Lower leg skin (tissue), 4 donors: ENCODE data around the gene GPR18. TPM values are rescaled to one million over a fixed set of nuclear protein-coding genes. Genes with fewer than 3 reads are reported as not detected.
"Not testable (repeated sequence)": the region's sequence is repeated elsewhere in the genome, so short reads cannot be mapped to it uniquely, and the experiment has no call there.

ENCODE experiments used
- DNase-seq, 2 donors: peaks; one replicate each; pipeline ENCODE4 v3.0.0-alpha.2; 2019; ENCODE audit warnings: low spot score in 2 of 2
- H3K4me3 ChIP-seq: fragments of 200-600 bp; sonication (generic); 2 replicates; pipeline ENCODE4 v1.5.1; 2017; ENCODE audit warnings: mild to moderate bottlenecking, low read depth; ENCODE audit not compliant: poor library complexity, severe bottlenecking
- POLR2A ChIP-seq, 2 donors: fragments of 450-650 bp; IDR thresholded peaks; one replicate each; pipeline ENCODE4 v1.6.1; 2016 to 2017; ENCODE audit warnings: antibody characterized with exemption in 2 of 2, mild to moderate bottlenecking in 1 of 2, moderate library complexity in 1 of 2
- WGBS, 2 donors: methylation state at CpG; one replicate each; pipeline ENCODE4 v1.1.5; 2018; 5-methylcytosine and 5-hydroxymethylcytosine counted together
- intact Hi-C: fragments of 100-400 bp; cut with DNase I; formaldehyde crosslinking; loops from one replicate; pipeline ENCODE4 v1.15.0; 2023; ENCODE audit warnings: low total_unique reads
- total RNA-seq, 4 donors: library from RNA; depleted of rRNA; stranded (reverse); fragments of >200 nt; gene quantifications; one replicate each; pipeline ENCODE4 v1.1.0, GENCODE V29; 2016
- TF ChIP-seq, protein P1 (sequence below), 3 donors: fragments of 450-650 bp; IDR thresholded peaks; one replicate each; pipeline ENCODE4 v1.5.1; 2016; ENCODE audit warnings: antibody characterized with exemption in 3 of 3, mild to moderate bottlenecking in 3 of 3, moderate library complexity in 2 of 3

GPR18 gene
- total RNA-seq, 4 donors from 2014 or later: not detected

DNA sequence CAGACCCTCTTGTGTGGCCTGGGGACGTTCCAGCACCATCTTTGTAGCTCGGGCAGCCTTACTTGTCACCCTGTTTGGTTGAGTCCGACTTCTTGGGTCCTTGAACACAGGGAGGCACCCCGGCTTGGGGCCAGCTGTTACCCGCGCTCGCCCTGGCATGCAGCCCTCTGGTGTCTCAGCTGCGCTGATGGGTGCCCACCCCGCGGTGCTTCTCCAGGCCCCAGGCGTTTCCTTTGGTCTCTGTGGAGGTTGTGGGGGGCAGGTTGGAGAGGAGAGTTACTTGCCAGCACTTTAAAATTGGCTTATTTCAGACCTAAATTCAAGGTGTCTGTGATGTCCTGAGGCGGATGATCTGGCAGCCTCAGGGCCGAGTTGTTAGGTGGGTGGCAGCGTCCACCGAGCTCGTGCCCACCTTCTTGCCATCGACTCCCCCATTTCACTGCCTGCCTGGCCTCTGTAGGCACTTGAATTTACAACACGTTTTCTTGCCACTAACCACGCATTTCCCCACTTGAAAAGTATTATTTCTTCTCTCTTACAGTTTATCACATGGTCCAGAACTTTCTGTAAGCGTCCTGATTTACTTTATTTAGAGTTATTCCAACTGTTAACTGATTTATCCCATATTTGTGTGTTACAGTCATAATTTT is 40.6 kb downstream of the GPR18 start:
- WGBS, 2 donors: 40 to 47% methylated on average over 20 of the region's 20 CpGs
- H3K4me3 ChIP-seq: no peak overlapping the region
- intact Hi-C loops: no loop called here

GRCh38 chr13:99215184-99215830 is 42.9 kb downstream of the GPR18 start:
- H3K4me3 ChIP-seq: no peak overlapping the region
- intact Hi-C loops: no loop called here
- WGBS, 2 donors: 49 to 59% methylated on average over 15 of the region's 15 CpGs
- peak in 1 of 2 donors; percentile 86 for DNase-seq
- TF ChIP-seq, protein P1, sequence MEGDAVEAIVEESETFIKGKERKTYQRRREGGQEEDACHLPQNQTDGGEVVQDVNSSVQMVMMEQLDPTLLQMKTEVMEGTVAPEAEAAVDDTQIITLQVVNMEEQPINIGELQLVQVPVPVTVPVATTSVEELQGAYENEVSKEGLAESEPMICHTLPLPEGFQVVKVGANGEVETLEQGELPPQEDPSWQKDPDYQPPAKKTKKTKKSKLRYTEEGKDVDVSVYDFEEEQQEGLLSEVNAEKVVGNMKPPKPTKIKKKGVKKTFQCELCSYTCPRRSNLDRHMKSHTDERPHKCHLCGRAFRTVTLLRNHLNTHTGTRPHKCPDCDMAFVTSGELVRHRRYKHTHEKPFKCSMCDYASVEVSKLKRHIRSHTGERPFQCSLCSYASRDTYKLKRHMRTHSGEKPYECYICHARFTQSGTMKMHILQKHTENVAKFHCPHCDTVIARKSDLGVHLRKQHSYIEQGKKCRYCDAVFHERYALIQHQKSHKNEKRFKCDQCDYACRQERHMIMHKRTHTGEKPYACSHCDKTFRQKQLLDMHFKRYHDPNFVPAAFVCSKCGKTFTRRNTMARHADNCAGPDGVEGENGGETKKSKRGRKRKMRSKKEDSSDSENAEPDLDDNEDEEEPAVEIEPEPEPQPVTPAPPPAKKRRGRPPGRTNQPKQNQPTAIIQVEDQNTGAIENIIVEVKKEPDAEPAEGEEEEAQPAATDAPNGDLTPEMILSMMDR (IDR thresholded peaks at IDR 0.05): no peak
- no peak for TF ChIP-seq POLR2A (IDR thresholded peaks at IDR 0.05)

More for the DNA sequence above, 40.6 kb downstream of the GPR18 start:
- no peak for DNase-seq
- no peak for TF ChIP-seq POLR2A (IDR thresholded peaks at IDR 0.05)
- TF ChIP-seq, protein P1 (IDR thresholded peaks at IDR 0.05): no peak

- H3K4me3 ChIP-seq: no peak overlapping the region
- no peak for TF ChIP-seq POLR2A (IDR thresholded peaks at IDR 0.05)
- TF ChIP-seq, protein P1 (IDR thresholded peaks at IDR 0.05): no peak
- 53 to 63% methylated on average over 1 of the region's 1 CpG for WGBS, 2 donors
- intact Hi-C loops: no loop called here
- DNase-seq: no peak
These were observed 43.4 kb downstream of the GPR18 start for GRCh38 chr13:99214731-99215130.

DNA sequence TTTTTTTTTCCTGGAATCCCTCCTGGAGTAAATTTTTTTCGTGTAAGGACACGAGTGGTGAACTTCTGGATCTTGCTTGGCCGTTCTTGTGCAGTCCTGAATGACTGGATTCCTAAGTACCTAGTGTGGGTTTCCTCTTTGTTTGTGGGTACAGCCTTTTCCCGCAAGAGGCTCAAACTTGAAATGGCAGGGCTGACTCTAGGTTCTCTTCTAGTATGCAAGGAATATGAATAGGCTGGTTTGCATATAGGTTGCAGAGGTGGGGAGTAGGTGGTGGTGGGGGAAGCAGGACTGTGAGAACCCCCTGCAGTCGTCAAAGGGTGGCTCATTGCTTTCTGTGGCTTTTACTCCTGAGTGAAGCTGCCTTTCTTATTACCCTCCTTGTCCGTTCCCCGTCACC is 43.9 kb downstream of the GPR18 start:
- no peak for TF ChIP-seq POLR2A (IDR thresholded peaks at IDR 0.05)
- TF ChIP-seq, protein P1 (IDR thresholded peaks at IDR 0.05): no peak
- intact Hi-C loops: no loop called here
- H3K4me3 ChIP-seq: no peak overlapping the region
- no peak for DNase-seq
- 36 to 53% methylated on average over 7 of the region's 7 CpGs for WGBS, 2 donors

- 96% methylated on average over 5 of the region's 5 CpGs for WGBS, 2 donors
- TF ChIP-seq POLR2A (IDR thresholded peaks at IDR 0.05): no peak
- TF ChIP-seq, protein P1 (IDR thresholded peaks at IDR 0.05): no peak
- no peak overlapping the region for H3K4me3 ChIP-seq
- intact Hi-C loops: no loop called here
- DNase-seq: peak in 1 of 2 donors; percentile 70
These were observed 46.7 kb downstream of the GPR18 start for GRCh38 chr13:99211421-99212035.

- intact Hi-C loops, H3K4me3 ChIP-seq: not testable (repeated sequence)
- peak in 1 of 2 donors; percentile 52 for DNase-seq
- WGBS, 2 donors: 89 to 91% methylated on average over 9 of the region's 9 CpGs
These were observed 47.6 kb downstream of the GPR18 start for GRCh38 chr13:99210627-99211026.
